GM21360 (cell line): ENCODE results near the gene SEC22B.
"Not testable (repeated sequence)": the region's sequence is repeated elsewhere in the genome, so short reads cannot be mapped to it uniquely, and the experiment has no call there.

Experiments used
- ATAC-seq: cut with Tn5 transposase; IDR thresholded peaks from one replicate; pipeline ENCODE4 v1.9.1; 2021; ENCODE audit warnings: mild to moderate bottlenecking, moderate library complexity; ENCODE audit not compliant: unreplicated experiment

Gene SEC22B

GRCh38 chr1:120145806-120146205 lies 30.5 kb downstream of the SEC22B start:
- ATAC-seq: not testable (repeated sequence)

GRCh38 chr1:120144626-120145025 lies 31.7 kb downstream of the SEC22B start:
- ATAC-seq: not testable (repeated sequence)

DNA sequence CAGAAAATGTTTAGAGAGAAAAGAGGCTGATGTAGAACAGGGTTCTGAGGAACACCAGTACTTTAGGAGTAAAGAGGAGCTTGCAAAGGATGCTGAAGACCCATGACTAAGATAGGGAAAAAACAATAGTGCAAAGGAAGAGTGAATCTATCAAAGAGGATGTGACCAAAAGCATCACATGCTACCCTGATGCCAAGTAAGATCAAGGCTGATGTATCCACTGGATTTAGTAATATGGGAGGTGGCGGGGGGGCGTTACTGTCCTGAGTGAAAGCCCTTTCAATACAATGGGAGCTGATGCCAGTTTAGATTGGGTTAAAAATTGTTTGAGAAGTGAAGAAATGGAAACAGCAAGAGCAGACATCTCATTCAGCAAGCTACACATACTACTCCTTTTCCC lies 32.2 kb downstream of the SEC22B start:
- not testable (repeated sequence) for ATAC-seq

DNA sequence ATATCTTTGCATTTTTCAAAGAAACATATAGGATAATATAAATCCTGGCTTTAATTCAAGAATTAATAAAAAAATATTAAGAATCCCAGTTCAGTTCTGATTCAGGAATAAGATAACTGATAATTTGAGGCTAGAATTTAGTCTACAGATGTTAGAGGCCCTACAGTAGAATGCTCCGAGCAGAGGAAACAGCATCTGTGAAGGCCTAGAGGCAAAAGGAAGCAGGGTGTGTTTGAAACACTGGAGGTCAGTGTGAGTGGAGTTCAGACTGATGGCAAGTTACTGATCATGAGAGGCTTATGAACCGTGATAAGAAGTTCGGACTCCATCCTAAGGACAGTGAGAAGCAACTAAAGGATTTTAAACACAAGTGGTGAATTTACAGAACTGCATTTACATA lies 33.0 kb downstream of the SEC22B start:
- not testable (repeated sequence) for ATAC-seq

DNA sequence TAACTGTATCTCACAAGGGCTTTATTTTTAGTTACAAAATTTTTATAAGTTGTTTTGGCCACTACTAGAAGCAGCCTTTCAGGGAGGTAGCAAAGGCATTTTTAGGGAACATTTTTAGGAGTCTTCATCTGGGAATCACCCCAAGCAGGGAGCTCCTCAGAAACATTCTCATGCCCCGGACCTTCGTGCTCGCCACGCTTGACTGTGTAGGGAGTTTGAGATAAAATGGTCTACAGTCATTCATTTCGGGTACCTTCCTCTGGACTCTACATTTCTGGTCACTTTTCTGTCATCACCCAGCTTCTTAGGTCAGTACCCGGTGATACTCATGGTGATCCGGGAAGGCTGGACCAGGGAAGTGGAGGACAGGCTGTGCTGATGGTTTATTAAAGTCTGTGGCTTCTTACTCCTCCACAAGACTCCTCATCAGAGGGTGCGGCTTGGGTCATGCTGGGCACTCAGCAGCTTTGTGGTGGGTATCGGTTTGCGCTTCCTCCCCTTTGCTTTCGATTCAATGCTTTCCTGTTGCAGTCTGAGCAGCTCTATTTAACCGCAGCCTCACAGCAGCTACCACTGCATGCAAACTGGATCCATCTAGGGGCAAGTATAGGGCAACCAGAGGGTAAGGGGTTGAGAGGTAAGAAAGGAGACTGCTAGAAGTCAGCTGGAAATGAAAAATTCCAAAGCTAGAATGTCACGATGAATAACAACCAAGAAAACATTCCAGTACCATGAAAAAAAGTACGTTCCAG lies 33.6 kb downstream of the SEC22B start:
- ATAC-seq: peak; percentile 96

DNA sequence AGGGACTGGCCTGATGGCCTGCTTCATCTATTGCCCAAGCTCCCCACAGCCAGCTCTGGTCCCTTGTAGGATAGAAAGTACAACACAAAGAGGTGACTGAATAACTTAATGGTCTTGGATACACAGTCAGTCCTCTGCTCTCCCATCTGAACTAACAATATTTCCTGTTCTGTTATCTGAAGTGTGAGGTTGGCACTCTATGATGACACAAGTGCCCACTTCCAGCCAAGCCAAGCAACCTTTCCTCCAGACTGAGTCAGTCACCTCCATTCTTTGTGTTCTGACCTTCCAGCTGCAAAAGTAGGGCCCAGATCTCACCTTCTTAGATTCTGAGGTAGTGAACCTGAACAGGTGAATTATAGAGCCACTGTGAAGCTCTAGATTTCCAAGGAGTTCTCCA lies 34.5 kb downstream of the SEC22B start:
- not testable (repeated sequence) for ATAC-seq

GRCh38 chr1:120140656-120141265 lies 35.6 kb downstream of the SEC22B start:
- ATAC-seq: not testable (repeated sequence)

- not testable (repeated sequence) for ATAC-seq
Measured at GRCh38 chr1:120136086-120136485, 40.2 kb downstream of the SEC22B start.

DNA sequence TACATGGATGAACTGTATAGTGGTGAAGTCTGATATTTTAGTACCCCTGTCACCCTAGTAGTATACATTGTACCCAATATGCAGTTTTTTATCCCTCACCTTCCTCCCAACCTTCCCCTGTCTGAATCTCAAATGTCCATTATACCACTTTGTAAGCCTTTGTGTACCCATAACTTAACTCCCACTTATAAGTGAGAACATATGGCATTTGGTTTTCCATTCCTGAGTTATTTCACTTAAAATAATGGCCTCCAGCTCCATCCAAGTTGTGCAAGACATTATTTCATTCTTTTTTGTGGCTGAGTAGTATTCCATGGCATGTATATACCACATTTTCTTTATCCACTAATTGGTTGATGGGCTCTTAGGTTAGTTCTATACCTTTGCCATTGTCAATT lies 42.4 kb downstream of the SEC22B start:
- ATAC-seq: not testable (repeated sequence)

DNA sequence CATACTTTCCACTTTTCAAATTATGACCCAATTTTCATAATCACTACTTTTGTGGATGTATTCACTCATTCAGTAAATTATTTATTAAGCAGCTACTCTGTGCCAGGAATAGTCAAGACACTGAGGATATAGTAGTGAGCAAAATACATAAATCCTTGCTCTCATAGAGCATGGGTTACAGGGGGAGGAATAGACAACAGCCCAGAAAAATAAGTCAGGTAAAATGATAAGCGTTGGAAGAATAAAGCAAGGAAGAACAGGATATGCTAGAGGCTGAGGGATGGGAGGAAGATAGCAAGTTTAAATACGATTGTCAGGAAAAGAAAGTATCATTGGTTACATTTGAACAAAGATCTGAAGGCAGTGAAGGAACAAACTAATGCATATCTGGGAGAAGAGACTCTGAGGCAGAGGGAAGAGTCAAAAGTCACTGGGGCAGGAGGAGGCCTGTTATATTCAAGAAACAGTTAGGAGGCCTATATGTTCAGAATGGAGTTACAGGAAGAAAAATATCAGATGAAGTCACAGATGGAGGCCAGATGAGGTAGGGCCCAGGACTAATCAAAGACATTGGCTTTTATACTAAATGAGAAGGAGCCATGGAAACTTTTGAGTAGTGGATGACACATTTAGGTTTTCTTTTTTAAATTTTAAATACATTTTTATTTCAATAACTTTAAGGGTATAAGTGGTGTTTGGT lies 42.9 kb downstream of the SEC22B start:
- ATAC-seq: no peak

- not testable (repeated sequence) for ATAC-seq
Measured at GRCh38 chr1:120132406-120132763, 43.9 kb downstream of the SEC22B start.

GRCh38 chr1:120131611-120132405 lies 44.5 kb downstream of the SEC22B start:
- ATAC-seq: peak; percentile 67

GRCh38 chr1:120127921-120128320 lies 48.4 kb downstream of the SEC22B start:
- ATAC-seq: not testable (repeated sequence)

- ATAC-seq: not testable (repeated sequence)
Measured at GRCh38 chr1:120126216-120126615, 50.1 kb downstream of the SEC22B start.

GRCh38 chr1:120124628-120125027 lies 51.7 kb downstream of the SEC22B start:
- ATAC-seq: not testable (repeated sequence)

- not testable (repeated sequence) for ATAC-seq
Measured at GRCh38 chr1:120123813-120124510, 52.4 kb downstream of the SEC22B start.

- peak; percentile 71 for ATAC-seq
Measured at GRCh38 chr1:120122262-120122893, 53.9 kb downstream of the SEC22B start.

- ATAC-seq: peak; percentile 28
Measured at GRCh38 chr1:120121830-120122229, 54.5 kb downstream of the SEC22B start.

GRCh38 chr1:120120525-120120924 lies 55.8 kb downstream of the SEC22B start:
- ATAC-seq: not testable (repeated sequence)
